Naive B cell (primary cell): Measurements from ENCODE around the gene CPAMD8. TPM values are rescaled to one million over a fixed set of nuclear protein-coding genes. Genes with fewer than 3 reads are reported as not detected.
"Not testable (repeated sequence)": the region's sequence is repeated elsewhere in the genome, so short reads cannot be mapped to it uniquely, and the experiment has no call there.

Experiments used
- ATAC-seq, 2 donors: fragments of 150-1000 bp; cut with Tn5 transposase; 2 replicates each; pipeline ENCODE4 v1.10.0; 2021; ENCODE audit warnings: low read depth in 2 of 2, mild to moderate bottlenecking in 2 of 2, moderate library complexity in 2 of 2
- DNase-seq: peaks from one replicate; pipeline ENCODE4 v3.0.0; 2022
- H3K27ac Mint-ChIP-seq, 6 donors: one replicate each; pipeline ENCODE4 v1.8.0; 2020 to 2022; ENCODE audit warnings: mild to moderate bottlenecking in 6 of 6, mixed read lengths in 6 of 6, moderate library complexity in 5 of 6, inconsistent platforms in 2 of 6
- H3K27me3 Mint-ChIP-seq, 3 donors: one replicate each; pipeline ENCODE4 v1.8.0; 2021 to 2022; ENCODE audit warnings: mixed read lengths in 3 of 3, mild to moderate bottlenecking in 1 of 3
- H3K36me3 Mint-ChIP-seq, 2 donors: one replicate each; pipeline ENCODE4 v1.8.0; 2020 to 2022; ENCODE audit warnings: mixed read lengths in 2 of 2, inconsistent platforms in 1 of 2, mild to moderate bottlenecking in 1 of 2
- H3K4me1 Mint-ChIP-seq, 3 donors: one replicate each; pipeline ENCODE4 v1.8.0; 2020 to 2022; ENCODE audit warnings: mixed read lengths in 3 of 3, inconsistent platforms in 1 of 3, mild to moderate bottlenecking in 1 of 3, moderate library complexity in 1 of 3
- H3K4me3 Mint-ChIP-seq, 8 donors: one replicate each; pipeline ENCODE4 v1.8.0; 2020 to 2022; ENCODE audit warnings: mild to moderate bottlenecking in 8 of 8, mixed read lengths in 8 of 8, moderate library complexity in 8 of 8, inconsistent platforms in 2 of 8
- H3K9me3 Mint-ChIP-seq, 7 donors: one replicate each; pipeline ENCODE4 v1.8.0; 2020 to 2022; ENCODE audit warnings: mixed read lengths in 7 of 7, mild to moderate bottlenecking in 5 of 7, inconsistent platforms in 2 of 7, moderate library complexity in 1 of 7
- polyA plus RNA-seq, 6 donors: library from polyadenylated mRNA; unstranded; fragments of 300-500 nt; fragmentation: Illumina TruSeq; gene quantifications; one replicate each; pipeline ENCODE4 v1.2.3, GENCODE V29; 2021; ENCODE audit warnings: low read depth in 6 of 6

The CPAMD8 gene
- polyA plus RNA-seq, 6 donors from 2014 or later: 0.12 to 0.65 (median 0.35) TPM; not detected in 2

DNA sequence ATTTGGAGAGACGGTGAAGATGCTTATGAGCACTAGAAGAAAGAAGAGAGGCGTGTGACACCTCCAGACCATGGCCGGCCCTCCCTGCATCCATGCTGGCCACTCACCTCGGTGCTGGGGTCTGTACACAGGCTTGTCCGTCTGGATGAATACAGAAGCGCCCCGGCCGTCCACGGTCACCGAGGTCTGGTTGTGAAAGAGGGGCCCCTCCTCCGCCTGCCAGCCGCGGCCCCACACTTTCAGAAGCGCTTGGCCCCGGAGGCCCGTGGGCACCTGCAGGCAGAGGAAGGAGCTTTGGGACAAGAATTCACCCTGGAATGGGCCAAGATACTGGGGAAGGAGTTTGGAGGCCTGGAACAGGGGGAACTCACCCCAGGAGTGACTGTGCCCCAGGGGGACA is 15.1 kb downstream of the CPAMD8 start:
- DNase-seq (no peak), ATAC-seq (no peak)
- peaks cover 0 to 2% (median 0%) of the 10 kb centered on the region in 7 donors for H3K9me3 Mint-ChIP-seq
- H3K36me3 Mint-ChIP-seq: no peaks in the 10 kb centered on the region
- no peak overlapping the region for H3K4me3 Mint-ChIP-seq
- H3K27me3 Mint-ChIP-seq: peaks cover 12 to 39% (median 34%) of the 10 kb centered on the region in 3 donors
- H3K4me1 Mint-ChIP-seq: no peaks in the 10 kb centered on the region
- H3K27ac Mint-ChIP-seq: no peak overlapping the region

DNA sequence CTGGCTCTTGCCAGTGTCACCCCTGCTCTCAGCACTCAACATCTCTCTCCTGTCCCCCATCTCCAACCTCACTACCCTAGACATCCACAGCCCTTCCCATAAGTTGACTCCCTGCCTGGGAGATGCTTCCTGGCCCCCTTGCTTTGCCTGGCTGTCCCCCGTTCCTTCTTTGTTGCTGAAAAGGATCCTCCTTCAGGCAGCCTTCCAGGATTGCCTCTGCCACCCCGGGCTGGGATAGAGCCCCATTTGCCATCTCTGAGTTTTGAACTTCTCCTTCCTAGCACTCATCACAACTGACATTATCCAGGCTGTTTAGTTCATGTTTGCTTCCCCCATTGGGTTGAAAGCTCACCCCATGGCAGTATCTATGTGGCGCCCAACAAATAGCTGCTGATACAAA is 20.0 kb downstream of the CPAMD8 start:
- Mint-ChIP-seq H3K4me3 (no peak overlapping the region), H3K9me3 (peaks cover 0 to 1% (median 0%) of the 10 kb centered on the region in 7 donors), H3K27me3 (peaks cover 5 to 29% (median 25%) of the 10 kb centered on the region in 3 donors), H3K36me3 (no peaks in the 10 kb centered on the region), H3K4me1 (peaks cover 4 to 11% (median 5%) of the 10 kb centered on the region in 3 donors), H3K27ac (no peak overlapping the region)
- ATAC-seq: no peak
- no peak for DNase-seq

DNA sequence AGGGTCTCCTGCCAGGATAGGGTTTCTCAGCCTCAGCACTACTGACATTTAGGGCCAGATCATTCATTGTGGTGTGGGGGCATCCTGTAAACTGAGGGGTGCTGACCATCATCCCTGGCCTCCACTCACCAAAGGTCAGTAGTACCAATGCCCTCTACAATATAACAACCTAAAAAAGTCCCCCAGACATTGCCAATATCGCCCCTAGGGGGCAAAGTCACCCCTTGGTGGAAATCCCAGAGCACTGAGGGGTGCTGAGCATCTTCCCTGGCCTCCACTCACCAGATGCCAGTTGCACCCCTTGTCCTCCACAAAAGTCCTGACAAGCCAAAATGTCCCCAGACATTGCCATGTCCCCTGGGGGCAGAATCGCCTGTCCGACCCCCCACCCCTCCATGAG is 21.6 kb downstream of the CPAMD8 start:
- H3K9me3 Mint-ChIP-seq: peaks cover 0 to 1% (median 0%) of the 10 kb centered on the region in 7 donors
- H3K27ac Mint-ChIP-seq: no peak overlapping the region
- ATAC-seq (no peak), DNase-seq (no peak)
- H3K27me3 Mint-ChIP-seq: peaks cover 3 to 32% (median 25%) of the 10 kb centered on the region in 3 donors
- no peak overlapping the region for H3K4me3 Mint-ChIP-seq
- H3K36me3 Mint-ChIP-seq: no peaks in the 10 kb centered on the region
- H3K4me1 Mint-ChIP-seq: peaks cover 8 to 25% (median 16%) of the 10 kb centered on the region in 3 donors

DNA sequence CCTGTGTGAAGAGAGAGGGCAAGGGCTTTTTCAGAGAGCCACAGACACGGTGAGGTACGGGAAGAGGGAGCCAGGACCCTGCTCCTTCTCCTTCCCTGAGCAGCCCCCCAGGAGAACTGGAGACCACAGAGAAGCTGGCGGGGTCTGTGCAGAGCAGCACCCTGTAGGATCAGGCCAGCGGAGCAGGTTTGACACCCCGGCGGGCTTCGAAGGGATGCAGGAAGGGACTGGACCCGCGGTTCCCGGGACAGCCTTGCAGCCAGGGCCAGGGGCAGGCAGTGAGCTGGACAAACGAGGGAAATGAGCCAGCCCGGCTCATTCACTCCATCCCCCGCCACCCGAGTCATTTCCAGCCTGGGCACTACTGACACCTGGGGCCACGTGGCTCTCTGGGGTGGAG is 22.2 kb downstream of the CPAMD8 start:
- H3K36me3 Mint-ChIP-seq: no peaks in the 10 kb centered on the region
- ATAC-seq: no peak
- peaks cover 0 to 32% (median 25%) of the 10 kb centered on the region in 3 donors for H3K27me3 Mint-ChIP-seq
- no peak for DNase-seq
- H3K4me1 Mint-ChIP-seq: peaks cover 8 to 26% (median 16%) of the 10 kb centered on the region in 3 donors
- H3K4me3 Mint-ChIP-seq: no peak overlapping the region
- H3K9me3 Mint-ChIP-seq: peaks cover 0 to 3% (median 0%) of the 10 kb centered on the region in 7 donors
- no peak overlapping the region for H3K27ac Mint-ChIP-seq

DNA sequence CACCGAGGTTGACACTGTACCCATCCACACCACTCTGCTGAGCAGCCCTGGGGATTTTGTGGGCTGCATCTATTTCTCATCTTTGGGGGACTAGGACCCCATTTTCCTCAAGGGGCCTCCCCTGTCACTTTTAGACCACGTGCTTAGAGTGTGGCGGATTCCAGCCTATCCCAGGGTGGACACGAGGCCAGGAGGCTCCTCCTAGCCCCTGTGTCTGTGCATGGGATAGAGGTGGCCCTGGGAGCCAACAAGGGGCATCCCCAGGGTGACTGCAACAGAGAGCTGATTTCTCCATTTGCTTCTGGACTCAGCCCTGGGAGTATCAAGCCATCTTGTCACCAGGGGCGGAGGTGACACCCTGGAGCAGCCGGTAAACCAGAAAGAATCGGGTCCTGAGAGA is 24.2 kb downstream of the CPAMD8 start:
- H3K4me1 Mint-ChIP-seq: peaks cover 8 to 26% (median 16%) of the 10 kb centered on the region in 3 donors
- peak overlapping the region in 1 of 8 donors; percentile 46 for H3K4me3 Mint-ChIP-seq
- peaks cover 6 to 8% of the 10 kb centered on the region in 2 donors for H3K36me3 Mint-ChIP-seq

DNA sequence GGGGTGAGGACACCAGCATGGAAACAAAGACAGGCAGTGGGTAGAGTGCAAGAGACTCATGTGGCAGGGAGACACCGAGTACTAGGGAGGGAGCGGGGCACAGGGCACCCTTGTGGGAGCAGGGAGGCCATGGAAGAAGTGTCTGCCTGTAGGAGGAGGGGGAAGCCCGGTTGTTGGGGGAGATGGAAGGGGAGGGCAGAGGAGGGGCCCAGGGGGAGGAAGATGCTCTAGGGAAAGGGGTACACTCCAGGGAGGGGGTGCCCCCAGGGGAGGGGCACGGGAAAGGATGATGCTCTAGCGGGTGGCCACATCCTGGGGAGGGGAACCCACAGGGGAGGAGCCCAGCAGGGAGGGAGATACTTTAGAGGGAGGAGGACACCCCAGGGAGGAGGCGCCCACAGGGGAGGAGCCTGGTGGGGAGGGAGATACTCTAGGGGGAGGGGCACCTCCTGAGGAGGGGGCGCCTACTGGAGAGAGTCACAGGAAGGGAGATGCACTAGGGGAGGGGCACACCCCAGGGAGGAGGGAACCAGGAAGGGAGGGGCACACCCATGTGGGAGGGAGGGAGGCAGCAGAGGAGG is 24.9 kb downstream of the CPAMD8 start:
- ATAC-seq: peak; percentile 86
- Mint-ChIP-seq H3K27me3 (peaks cover 4 to 28% (median 15%) of the 10 kb centered on the region in 3 donors), H3K27ac (peak overlapping the region in 1 of 6 donors; percentile 79)

More for the DNA sequence above, 24.2 kb downstream of the CPAMD8 start:
- peaks cover 4 to 29% (median 23%) of the 10 kb centered on the region in 3 donors for H3K27me3 Mint-ChIP-seq
- H3K9me3 Mint-ChIP-seq: peaks cover 4 to 15% (median 6%) of the 10 kb centered on the region in 7 donors
- no peak for DNase-seq
- ATAC-seq: no peak
- no peak overlapping the region for H3K27ac Mint-ChIP-seq

DNA sequence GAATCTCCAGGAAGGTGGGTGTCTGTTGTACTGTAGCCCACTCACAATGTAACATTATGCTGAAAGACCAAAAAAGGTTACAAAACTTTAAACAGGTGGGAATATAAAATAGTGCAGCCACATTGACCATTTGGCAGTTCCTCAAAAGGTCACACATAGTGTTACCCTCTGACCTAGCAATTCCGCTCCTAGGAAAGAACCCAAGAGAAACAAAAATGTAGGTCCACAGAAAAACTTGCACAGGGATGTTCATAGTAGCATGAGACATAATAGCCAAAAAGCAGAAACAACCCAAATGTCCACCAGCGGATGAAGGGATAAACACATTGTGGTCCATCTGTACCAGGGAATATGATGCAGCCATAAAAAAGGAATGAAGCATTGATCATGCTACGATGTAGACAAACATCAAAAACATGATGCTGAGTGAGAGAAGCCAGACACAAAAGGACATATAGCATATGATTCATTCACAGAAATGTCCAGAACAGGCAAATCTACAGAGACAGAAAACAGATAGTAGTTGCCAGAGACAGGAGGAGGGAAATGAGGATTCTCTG is 27.9 kb downstream of the CPAMD8 start:
- H3K27ac Mint-ChIP-seq: no peak overlapping the region
- H3K27me3 Mint-ChIP-seq: peaks cover 0 to 19% (median 8%) of the 10 kb centered on the region in 3 donors
- peaks cover 6 to 8% of the 10 kb centered on the region in 2 donors for H3K36me3 Mint-ChIP-seq
- no peak for ATAC-seq
- no peak overlapping the region for H3K4me3 Mint-ChIP-seq
- peaks cover 5 to 20% (median 13%) of the 10 kb centered on the region in 7 donors for H3K9me3 Mint-ChIP-seq
- no peak for DNase-seq
- H3K4me1 Mint-ChIP-seq: peaks cover 8 to 27% (median 16%) of the 10 kb centered on the region in 3 donors

More for the DNA sequence above, 24.9 kb downstream of the CPAMD8 start:
- H3K9me3 Mint-ChIP-seq: peaks cover 4 to 15% (median 6%) of the 10 kb centered on the region in 7 donors
- DNase-seq: peak; percentile 25
- peak overlapping the region in 5 of 8 donors; percentile 16 to 56 (median 33) for H3K4me3 Mint-ChIP-seq
- peaks cover 8 to 26% (median 16%) of the 10 kb centered on the region in 3 donors for H3K4me1 Mint-ChIP-seq
- peaks cover 6 to 8% of the 10 kb centered on the region in 2 donors for H3K36me3 Mint-ChIP-seq

DNA sequence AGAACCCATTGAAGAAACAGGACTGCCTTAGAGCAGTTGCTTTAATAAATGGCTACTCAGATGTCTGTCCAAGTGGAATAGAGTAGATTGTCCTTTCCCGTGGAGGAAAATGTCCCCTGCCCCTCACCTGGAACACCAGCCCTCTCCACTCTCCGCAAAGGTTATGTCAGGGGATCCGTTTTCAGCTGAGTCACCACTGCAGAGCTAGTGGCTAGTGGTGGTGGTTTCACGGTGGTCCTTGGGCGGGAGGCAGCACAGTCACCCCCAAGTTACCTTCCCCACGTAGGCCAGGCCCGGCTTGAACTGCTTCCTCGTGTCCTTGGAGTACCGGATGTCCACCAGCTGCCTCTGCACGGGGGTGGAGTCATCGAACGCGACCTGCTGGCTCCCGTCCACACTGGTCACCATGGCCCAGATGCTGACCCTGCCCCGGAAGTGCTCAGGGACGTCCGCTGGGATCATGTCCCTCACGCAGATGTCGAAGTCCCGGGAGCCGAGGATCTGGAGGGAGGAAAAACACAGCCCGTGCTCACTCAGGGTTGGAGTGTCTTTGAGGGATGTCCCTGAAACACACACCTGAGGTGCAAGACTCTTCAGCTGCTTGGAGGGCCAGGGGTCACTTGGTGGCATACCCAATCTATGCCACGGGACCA is 29.6 kb downstream of the CPAMD8 start:
- Mint-ChIP-seq H3K9me3 (peaks cover 5 to 29% (median 19%) of the 10 kb centered on the region in 7 donors), H3K36me3 (peaks cover 6 to 19% of the 10 kb centered on the region in 2 donors), H3K27me3 (peaks cover 8 to 30% (median 9%) of the 10 kb centered on the region in 3 donors), H3K4me1 (peaks cover 8 to 19% (median 16%) of the 10 kb centered on the region in 3 donors)
- ATAC-seq, H3K27ac Mint-ChIP-seq, DNase-seq, H3K4me3 Mint-ChIP-seq: not testable (repeated sequence)

DNA sequence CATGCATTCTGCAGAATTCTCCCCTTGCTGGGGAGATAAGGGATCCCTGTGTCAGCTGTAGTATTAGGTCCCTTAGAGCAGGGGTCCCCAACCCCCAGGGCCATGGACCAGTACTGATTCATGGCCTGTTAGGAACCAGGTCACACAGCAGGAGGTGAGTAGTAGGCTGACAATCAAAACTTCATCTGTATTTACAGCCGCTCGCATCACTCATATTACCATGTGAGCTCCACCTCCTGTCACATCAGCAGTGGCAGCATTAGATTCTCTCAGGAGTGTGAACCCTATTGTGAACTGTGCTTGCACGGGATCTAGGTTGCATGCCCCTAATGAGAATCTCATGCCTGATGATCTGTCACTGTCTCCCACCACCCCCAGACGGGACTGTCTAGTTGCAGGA is 37.9 kb downstream of the CPAMD8 start:
- Mint-ChIP-seq H3K27me3 (peaks cover 2 to 39% (median 34%) of the 10 kb centered on the region in 3 donors), H3K27ac (peak overlapping the region in 1 of 6 donors; percentile 39), H3K36me3 (peaks cover 5 to 18% of the 10 kb centered on the region in 2 donors), H3K9me3 (peaks cover 6 to 20% (median 14%) of the 10 kb centered on the region in 7 donors), H3K4me1 (no peaks in the 10 kb centered on the region), H3K4me3 (no peak overlapping the region)
- DNase-seq (no peak), ATAC-seq (no peak)

DNA sequence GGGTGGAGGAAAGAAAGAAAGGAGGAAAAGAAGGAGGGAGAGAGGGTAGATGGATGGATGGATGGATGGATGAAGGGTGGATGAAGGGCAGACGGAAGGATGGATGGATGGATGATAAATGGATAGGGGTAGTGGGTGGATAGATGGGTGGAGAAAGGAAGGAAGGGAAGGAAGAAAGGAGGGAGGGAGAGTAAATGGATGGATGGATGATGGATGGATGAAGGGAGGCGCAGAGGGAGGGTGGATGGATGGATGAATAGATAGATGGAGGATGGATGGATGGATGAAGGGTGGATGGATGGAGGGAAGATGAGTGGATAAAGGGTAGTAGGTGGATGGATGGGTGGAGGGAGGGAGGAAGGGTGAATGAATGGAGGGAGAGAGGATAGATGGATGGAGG is 41.2 kb downstream of the CPAMD8 start:
- peaks cover 4 to 32% (median 26%) of the 10 kb centered on the region in 3 donors for H3K27me3 Mint-ChIP-seq
- H3K4me3 Mint-ChIP-seq: no peak overlapping the region
- ATAC-seq (no peak), DNase-seq (no peak)
- no peaks in the 10 kb centered on the region for H3K4me1 Mint-ChIP-seq
- H3K36me3 Mint-ChIP-seq: peaks cover 8 to 10% of the 10 kb centered on the region in 2 donors
- no peak overlapping the region for H3K27ac Mint-ChIP-seq
- H3K9me3 Mint-ChIP-seq: peaks cover 3 to 18% (median 13%) of the 10 kb centered on the region in 7 donors

DNA sequence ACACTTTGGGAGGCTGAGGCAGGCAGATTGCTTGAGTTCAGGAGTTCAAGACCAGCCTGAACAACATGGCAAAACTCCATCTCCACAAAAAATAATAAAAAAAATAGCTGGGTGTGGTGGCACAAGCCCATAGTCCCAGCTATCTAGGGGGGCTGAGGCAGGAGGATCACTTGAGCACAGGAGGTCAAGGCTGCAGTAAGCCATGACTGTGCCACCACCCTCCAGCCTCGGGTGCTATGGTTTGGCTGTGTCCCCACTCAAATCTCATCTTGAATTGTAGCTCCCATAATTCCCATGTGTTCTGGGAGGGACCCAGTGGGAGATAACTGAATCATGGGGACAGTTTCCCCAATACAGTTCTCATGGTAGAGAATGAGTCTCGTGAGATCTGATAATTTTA is 44.0 kb downstream of the CPAMD8 start:
- H3K4me3 Mint-ChIP-seq, H3K27ac Mint-ChIP-seq, H3K4me1 Mint-ChIP-seq, DNase-seq, ATAC-seq: not testable (repeated sequence)
- H3K36me3 Mint-ChIP-seq: peaks cover 8 to 22% of the 10 kb centered on the region in 2 donors
- peaks cover 14 to 21% (median 19%) of the 10 kb centered on the region in 7 donors for H3K9me3 Mint-ChIP-seq
- H3K27me3 Mint-ChIP-seq: peaks cover 23 to 52% (median 51%) of the 10 kb centered on the region in 3 donors

DNA sequence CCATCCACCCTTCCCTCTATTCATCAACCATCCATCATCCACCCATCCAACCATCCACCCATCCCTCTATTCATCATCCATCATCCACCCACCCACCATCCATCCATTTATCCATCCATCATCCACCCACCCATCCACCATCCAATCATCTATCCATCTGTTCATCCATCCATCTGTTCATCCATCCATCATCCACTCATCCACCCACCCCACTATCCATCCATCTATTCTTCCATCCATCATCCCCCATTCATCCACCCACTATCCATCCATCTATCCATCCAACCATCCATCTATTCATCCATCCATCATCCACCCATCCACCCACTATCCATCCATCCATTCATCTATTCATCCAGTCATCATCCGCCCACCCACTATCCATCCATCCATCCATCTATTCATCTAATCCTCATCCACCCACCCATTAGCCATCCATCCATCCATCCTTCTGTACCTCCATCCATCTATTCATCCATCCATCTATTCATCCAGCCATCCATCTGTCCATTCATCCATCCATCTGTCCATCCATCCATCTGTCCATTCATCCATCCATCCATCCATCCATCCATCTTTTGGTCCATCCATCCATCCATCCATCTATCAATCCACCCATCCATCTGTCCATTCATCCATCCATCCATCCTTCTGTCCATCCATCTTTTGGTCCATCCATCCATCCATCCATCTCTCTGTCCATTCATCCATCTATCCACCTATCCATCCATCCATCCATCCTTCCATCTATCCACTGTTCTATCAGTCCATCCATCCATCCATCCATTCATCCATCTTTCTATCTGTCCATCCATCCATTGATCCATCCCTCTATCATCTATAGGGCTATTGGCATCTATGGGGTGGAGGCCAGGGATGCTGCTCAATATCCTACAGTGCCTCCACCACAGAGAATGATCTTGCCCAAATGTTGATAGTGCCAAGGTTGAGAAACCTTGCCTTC is 47.5 kb downstream of the CPAMD8 start:
- H3K9me3 Mint-ChIP-seq: peaks cover 9 to 19% (median 13%) of the 10 kb centered on the region in 7 donors
- DNase-seq (no peak), ATAC-seq (no peak)
- H3K4me1 Mint-ChIP-seq: no peaks in the 10 kb centered on the region
- peaks cover 26 to 34% (median 29%) of the 10 kb centered on the region in 3 donors for H3K27me3 Mint-ChIP-seq
- peak overlapping the region in 2 of 6 donors; percentile 46 to 48 for H3K27ac Mint-ChIP-seq
- H3K36me3 Mint-ChIP-seq: peaks cover 8 to 20% of the 10 kb centered on the region in 2 donors
- no peak overlapping the region for H3K4me3 Mint-ChIP-seq
